Measurements from ENCODE around the gene DCLK2.

Gene DCLK2

GRCh38 chr4:150096625-150097024, 18.4 kb downstream of the DCLK2 start:
- Histone ChIP-seq H3K4me3 (ENCODE audit: low read length) (no peak overlapping the region), H3K9ac (ENCODE audit: low read length) (no peak overlapping the region), H3K27me3 (ENCODE audit: control insufficient read depth, insufficient read depth, low read length) (no peaks in the 10 kb centered on the region), H3K4me1 (ENCODE audit: control insufficient read depth, insufficient read depth, low read length) (no peaks in the 10 kb centered on the region), H3K36me3 (ENCODE audit: control insufficient read depth, insufficient read depth, low read length) (no peaks in the 10 kb centered on the region), H3K9me3 (ENCODE audit: control insufficient read depth, low read length) (no peaks in the 10 kb centered on the region)

GRCh38 chr4:150098214-150098613, 20.0 kb downstream of the DCLK2 start:
- no peaks in the 10 kb centered on the region for H3K4me1 ChIP-seq (ENCODE audit: control insufficient read depth, insufficient read depth, low read length)

GRCh38 chr4:150104404-150105027, 26.3 kb downstream of the DCLK2 start:
- Histone ChIP-seq H3K9me3 (ENCODE audit: control insufficient read depth, low read length) (no peaks in the 10 kb centered on the region), H3K4me1 (ENCODE audit: control insufficient read depth, insufficient read depth, low read length) (no peaks in the 10 kb centered on the region), H3K27me3 (ENCODE audit: control insufficient read depth, insufficient read depth, low read length) (no peaks in the 10 kb centered on the region), H3K9ac (ENCODE audit: low read length) (no peak overlapping the region), H3K36me3 (ENCODE audit: control insufficient read depth, insufficient read depth, low read length) (no peaks in the 10 kb centered on the region), H3K4me3 (ENCODE audit: low read length) (no peak overlapping the region)

More at GRCh38 chr4:150098214-150098613, 20.0 kb downstream of the DCLK2 start:
- H3K9me3 ChIP-seq (ENCODE audit: control insufficient read depth, low read length): no peaks in the 10 kb centered on the region
- no peaks in the 10 kb centered on the region for H3K27me3 ChIP-seq (ENCODE audit: control insufficient read depth, insufficient read depth, low read length)
- no peak overlapping the region for H3K9ac ChIP-seq (ENCODE audit: low read length)
- no peak overlapping the region for H3K4me3 ChIP-seq (ENCODE audit: low read length)
- no peaks in the 10 kb centered on the region for H3K36me3 ChIP-seq (ENCODE audit: control insufficient read depth, insufficient read depth, low read length)

GRCh38 chr4:150106886-150107285, 28.6 kb downstream of the DCLK2 start:
- H3K4me3 ChIP-seq (ENCODE audit: low read length): no peak overlapping the region
- H3K9me3 ChIP-seq (ENCODE audit: control insufficient read depth, low read length): no peaks in the 10 kb centered on the region
- H3K9ac ChIP-seq (ENCODE audit: low read length): no peak overlapping the region
- H3K36me3 ChIP-seq (ENCODE audit: control insufficient read depth, insufficient read depth, low read length): no peaks in the 10 kb centered on the region
- H3K4me1 ChIP-seq (ENCODE audit: control insufficient read depth, insufficient read depth, low read length): no peaks in the 10 kb centered on the region
- H3K27me3 ChIP-seq (ENCODE audit: control insufficient read depth, insufficient read depth, low read length): no peaks in the 10 kb centered on the region

- Histone ChIP-seq H3K4me3 (ENCODE audit: low read length) (no peak overlapping the region), H3K36me3 (ENCODE audit: control insufficient read depth, insufficient read depth, low read length) (no peaks in the 10 kb centered on the region)
Measured at GRCh38 chr4:150108691-150109090, 30.4 kb downstream of the DCLK2 start.

GRCh38 chr4:150114641-150115040, 36.4 kb downstream of the DCLK2 start:
- Histone ChIP-seq H3K36me3 (ENCODE audit: control insufficient read depth, insufficient read depth, low read length) (no peaks in the 10 kb centered on the region), H3K9me3 (ENCODE audit: control insufficient read depth, low read length) (no peaks in the 10 kb centered on the region), H3K4me1 (ENCODE audit: control insufficient read depth, insufficient read depth, low read length) (no peaks in the 10 kb centered on the region), H3K27me3 (ENCODE audit: control insufficient read depth, insufficient read depth, low read length) (no peaks in the 10 kb centered on the region), H3K4me3 (ENCODE audit: low read length) (no peak overlapping the region), H3K9ac (ENCODE audit: low read length) (no peak overlapping the region)

More at GRCh38 chr4:150108691-150109090, 30.4 kb downstream of the DCLK2 start:
- no peaks in the 10 kb centered on the region for H3K9me3 ChIP-seq (ENCODE audit: control insufficient read depth, low read length)
- no peak overlapping the region for H3K9ac ChIP-seq (ENCODE audit: low read length)
- H3K4me1 ChIP-seq (ENCODE audit: control insufficient read depth, insufficient read depth, low read length): no peaks in the 10 kb centered on the region
- no peaks in the 10 kb centered on the region for H3K27me3 ChIP-seq (ENCODE audit: control insufficient read depth, insufficient read depth, low read length)

- no peak overlapping the region for H3K9ac ChIP-seq (ENCODE audit: low read length)
- H3K9me3 ChIP-seq (ENCODE audit: control insufficient read depth, low read length): no peaks in the 10 kb centered on the region
- no peaks in the 10 kb centered on the region for H3K36me3 ChIP-seq (ENCODE audit: control insufficient read depth, insufficient read depth, low read length)
- H3K4me3 ChIP-seq (ENCODE audit: low read length): no peak overlapping the region
- no peaks in the 10 kb centered on the region for H3K4me1 ChIP-seq (ENCODE audit: control insufficient read depth, insufficient read depth, low read length)
- no peaks in the 10 kb centered on the region for H3K27me3 ChIP-seq (ENCODE audit: control insufficient read depth, insufficient read depth, low read length)
Measured at GRCh38 chr4:150115851-150116250, 37.6 kb downstream of the DCLK2 start.

- Histone ChIP-seq H3K9me3 (ENCODE audit: control insufficient read depth, low read length) (no peaks in the 10 kb centered on the region), H3K4me1 (ENCODE audit: control insufficient read depth, insufficient read depth, low read length) (no peaks in the 10 kb centered on the region)
Measured at GRCh38 chr4:150116506-150116905, 38.3 kb downstream of the DCLK2 start.

GRCh38 chr4:150117094-150117493, 38.8 kb downstream of the DCLK2 start:
- no peaks in the 10 kb centered on the region for H3K27me3 ChIP-seq (ENCODE audit: control insufficient read depth, insufficient read depth, low read length)
- no peaks in the 10 kb centered on the region for H3K9me3 ChIP-seq (ENCODE audit: control insufficient read depth, low read length)
- H3K36me3 ChIP-seq (ENCODE audit: control insufficient read depth, insufficient read depth, low read length): no peaks in the 10 kb centered on the region
- no peaks in the 10 kb centered on the region for H3K4me1 ChIP-seq (ENCODE audit: control insufficient read depth, insufficient read depth, low read length)
- H3K9ac ChIP-seq (ENCODE audit: low read length): no peak overlapping the region
- no peak overlapping the region for H3K4me3 ChIP-seq (ENCODE audit: low read length)

More at GRCh38 chr4:150116506-150116905, 38.3 kb downstream of the DCLK2 start:
- Histone ChIP-seq H3K27me3 (ENCODE audit: control insufficient read depth, insufficient read depth, low read length) (no peaks in the 10 kb centered on the region), H3K36me3 (ENCODE audit: control insufficient read depth, insufficient read depth, low read length) (no peaks in the 10 kb centered on the region), H3K4me3 (ENCODE audit: low read length) (no peak overlapping the region), H3K9ac (ENCODE audit: low read length) (no peak overlapping the region)

- H3K4me1 ChIP-seq (ENCODE audit: control insufficient read depth, insufficient read depth, low read length): no peaks in the 10 kb centered on the region
- H3K27me3 ChIP-seq (ENCODE audit: control insufficient read depth, insufficient read depth, low read length): no peaks in the 10 kb centered on the region
- H3K9ac ChIP-seq (ENCODE audit: low read length): no peak overlapping the region
- H3K36me3 ChIP-seq (ENCODE audit: control insufficient read depth, insufficient read depth, low read length): no peaks in the 10 kb centered on the region
- no peaks in the 10 kb centered on the region for H3K9me3 ChIP-seq (ENCODE audit: control insufficient read depth, low read length)
- no peak overlapping the region for H3K4me3 ChIP-seq (ENCODE audit: low read length)
Measured at GRCh38 chr4:150117629-150118028, 39.4 kb downstream of the DCLK2 start.

GRCh38 chr4:150119492-150119891, 41.2 kb downstream of the DCLK2 start:
- no peaks in the 10 kb centered on the region for H3K9me3 ChIP-seq (ENCODE audit: control insufficient read depth, low read length)
- H3K27me3 ChIP-seq (ENCODE audit: control insufficient read depth, insufficient read depth, low read length): no peaks in the 10 kb centered on the region
- H3K9ac ChIP-seq (ENCODE audit: low read length): no peak overlapping the region
- H3K4me3 ChIP-seq (ENCODE audit: low read length): no peak overlapping the region
- H3K36me3 ChIP-seq (ENCODE audit: control insufficient read depth, insufficient read depth, low read length): no peaks in the 10 kb centered on the region
- H3K4me1 ChIP-seq (ENCODE audit: control insufficient read depth, insufficient read depth, low read length): no peaks in the 10 kb centered on the region

GRCh38 chr4:150123087-150123486, 44.8 kb downstream of the DCLK2 start:
- Histone ChIP-seq H3K9me3 (ENCODE audit: control insufficient read depth, low read length) (no peaks in the 10 kb centered on the region), H3K4me1 (ENCODE audit: control insufficient read depth, insufficient read depth, low read length) (no peaks in the 10 kb centered on the region), H3K9ac (ENCODE audit: low read length) (no peak overlapping the region), H3K36me3 (ENCODE audit: control insufficient read depth, insufficient read depth, low read length) (no peaks in the 10 kb centered on the region), H3K27me3 (ENCODE audit: control insufficient read depth, insufficient read depth, low read length) (no peaks in the 10 kb centered on the region), H3K4me3 (ENCODE audit: low read length) (no peak overlapping the region)
